SK-N-SH (cell line): ENCODE results near the gene IFITM1.

Experiments used
- EP300 ChIP-seq, 2 experiments: IDR thresholded peaks; 2 replicates each; pipeline versions ENCODE4 v1.4.0 to v1.6.1; 2012; ENCODE audit warnings: borderline replicate concordance in 1 of 2, low read depth in 1 of 2, low read length in 1 of 2
- EZH2phosphoT487 ChIP-seq: fragments of 200-600 bp; sonication (generic); IDR thresholded peaks from 2 replicates; pipeline ENCODE4 v1.6.1; 2017; ENCODE audit warnings: low read depth, mixed run types, mild to moderate bottlenecking, antibody characterized with exemption, moderate library complexity, borderline replicate concordance
- FOXJ3 ChIP-seq: sonication (generic); formaldehyde crosslinking; IDR thresholded peaks from 2 replicates; pipeline ENCODE4 v1.5.1; 2020; ENCODE audit warnings: mild to moderate bottlenecking, missing genetic modification reagents
- GATA2 ChIP-seq: sonication (generic); formaldehyde crosslinking; IDR thresholded peaks from 2 replicates; pipeline ENCODE4 v1.5.0; 2020; ENCODE audit warnings: mild to moderate bottlenecking, missing genetic modification reagents
- JUND ChIP-seq: IDR thresholded peaks from 2 replicates; pipeline ENCODE4 v1.4.0; 2012
- MAX ChIP-seq: IDR thresholded peaks from 2 replicates; pipeline ENCODE4 v1.4.0; 2012; ENCODE audit warnings: low read depth
- SMC3 ChIP-seq: IDR thresholded peaks from 2 replicates; pipeline ENCODE4 v1.6.1; 2012; ENCODE audit warnings: low read depth, low read length, improper control_type of control experiment
- TAF1 ChIP-seq: IDR thresholded peaks from 2 replicates; pipeline ENCODE4 v1.6.1; 2012; ENCODE audit warnings: low read depth, mild to moderate bottlenecking, low read length, moderate library complexity, borderline replicate concordance
- TF ChIP-seq, protein P1 (sequence below): fragments of 200-600 bp; sonication (generic); IDR thresholded peaks from 2 replicates; pipeline ENCODE4 v1.6.1; 2017; ENCODE audit warnings: antibody characterized with exemption, mild to moderate bottlenecking, moderate library complexity
- TF ChIP-seq, protein P2 (sequence below): IDR thresholded peaks from 2 replicates; pipeline ENCODE4 v1.4.0; 2012; ENCODE audit warnings: low read depth, borderline replicate concordance
- TF ChIP-seq, protein P3 (sequence below): fragments of 150-350 bp; IDR thresholded peaks from 2 replicates; pipeline ENCODE4 v1.6.1; 2016; ENCODE audit warnings: mild to moderate bottlenecking, low read depth, low read length

DNA sequence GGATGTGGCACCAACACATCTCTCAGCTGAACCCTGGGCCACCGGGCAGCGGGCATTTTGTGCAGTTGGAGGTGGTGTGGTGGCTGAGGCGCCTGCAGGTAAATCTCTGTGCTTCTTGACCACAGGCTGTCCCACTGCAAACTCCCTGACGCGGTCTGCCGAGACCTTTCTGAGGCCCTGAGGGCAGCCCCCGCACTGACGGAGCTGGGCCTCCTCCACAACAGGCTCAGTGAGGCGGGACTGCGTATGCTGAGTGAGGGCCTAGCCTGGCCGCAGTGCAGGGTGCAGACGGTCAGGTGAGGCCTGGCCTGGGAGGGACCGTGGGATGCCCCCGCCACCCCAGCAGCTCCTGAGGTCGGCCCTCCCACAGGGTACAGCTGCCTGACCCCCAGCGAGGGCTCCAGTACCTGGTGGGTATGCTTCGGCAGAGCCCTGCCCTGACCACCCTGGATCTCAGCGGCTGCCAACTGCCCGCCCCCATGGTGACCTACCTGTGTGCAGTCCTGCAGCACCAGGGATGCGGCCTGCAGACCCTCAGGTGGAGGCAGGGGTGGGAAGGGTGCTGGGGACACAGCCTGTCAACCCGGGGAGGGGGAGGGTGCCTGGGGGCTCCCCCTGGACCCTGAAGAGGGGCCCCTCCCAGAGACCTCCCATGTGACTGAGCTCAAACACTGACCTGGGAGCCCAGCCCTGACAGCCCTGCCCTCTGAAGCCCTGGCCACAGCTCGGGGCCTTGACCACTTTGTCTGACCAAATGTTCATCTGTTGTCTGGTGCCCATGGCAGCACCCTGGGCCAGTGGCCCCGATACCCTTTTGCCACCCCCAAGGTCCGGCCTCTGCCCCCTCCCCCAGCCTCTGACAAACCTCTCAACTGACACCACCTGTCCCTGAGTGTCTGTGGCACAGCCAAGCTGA lies 29.5 kb upstream of the IFITM1 start:
- TF ChIP-seq EZH2phosphoT487 (no peak), FOXJ3 (no peak), EP300 (IDR thresholded peaks at IDR 0.05; ENCODE audit: borderline replicate concordance in 1 of 2, low read depth in 1 of 2, low read length in 1 of 2) (no peak), MAX (no peak), JUND (no peak), TAF1 (no peak), SMC3 (no peak), GATA2 (CRISPR knock-in tag) (no peak)
- TF ChIP-seq, protein P1, sequence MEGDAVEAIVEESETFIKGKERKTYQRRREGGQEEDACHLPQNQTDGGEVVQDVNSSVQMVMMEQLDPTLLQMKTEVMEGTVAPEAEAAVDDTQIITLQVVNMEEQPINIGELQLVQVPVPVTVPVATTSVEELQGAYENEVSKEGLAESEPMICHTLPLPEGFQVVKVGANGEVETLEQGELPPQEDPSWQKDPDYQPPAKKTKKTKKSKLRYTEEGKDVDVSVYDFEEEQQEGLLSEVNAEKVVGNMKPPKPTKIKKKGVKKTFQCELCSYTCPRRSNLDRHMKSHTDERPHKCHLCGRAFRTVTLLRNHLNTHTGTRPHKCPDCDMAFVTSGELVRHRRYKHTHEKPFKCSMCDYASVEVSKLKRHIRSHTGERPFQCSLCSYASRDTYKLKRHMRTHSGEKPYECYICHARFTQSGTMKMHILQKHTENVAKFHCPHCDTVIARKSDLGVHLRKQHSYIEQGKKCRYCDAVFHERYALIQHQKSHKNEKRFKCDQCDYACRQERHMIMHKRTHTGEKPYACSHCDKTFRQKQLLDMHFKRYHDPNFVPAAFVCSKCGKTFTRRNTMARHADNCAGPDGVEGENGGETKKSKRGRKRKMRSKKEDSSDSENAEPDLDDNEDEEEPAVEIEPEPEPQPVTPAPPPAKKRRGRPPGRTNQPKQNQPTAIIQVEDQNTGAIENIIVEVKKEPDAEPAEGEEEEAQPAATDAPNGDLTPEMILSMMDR: no peak
- TF ChIP-seq, protein P2, sequence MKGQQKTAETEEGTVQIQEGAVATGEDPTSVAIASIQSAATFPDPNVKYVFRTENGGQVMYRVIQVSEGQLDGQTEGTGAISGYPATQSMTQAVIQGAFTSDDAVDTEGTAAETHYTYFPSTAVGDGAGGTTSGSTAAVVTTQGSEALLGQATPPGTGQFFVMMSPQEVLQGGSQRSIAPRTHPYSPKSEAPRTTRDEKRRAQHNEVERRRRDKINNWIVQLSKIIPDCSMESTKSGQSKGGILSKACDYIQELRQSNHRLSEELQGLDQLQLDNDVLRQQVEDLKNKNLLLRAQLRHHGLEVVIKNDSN: no peak
- TF ChIP-seq, protein P3, sequence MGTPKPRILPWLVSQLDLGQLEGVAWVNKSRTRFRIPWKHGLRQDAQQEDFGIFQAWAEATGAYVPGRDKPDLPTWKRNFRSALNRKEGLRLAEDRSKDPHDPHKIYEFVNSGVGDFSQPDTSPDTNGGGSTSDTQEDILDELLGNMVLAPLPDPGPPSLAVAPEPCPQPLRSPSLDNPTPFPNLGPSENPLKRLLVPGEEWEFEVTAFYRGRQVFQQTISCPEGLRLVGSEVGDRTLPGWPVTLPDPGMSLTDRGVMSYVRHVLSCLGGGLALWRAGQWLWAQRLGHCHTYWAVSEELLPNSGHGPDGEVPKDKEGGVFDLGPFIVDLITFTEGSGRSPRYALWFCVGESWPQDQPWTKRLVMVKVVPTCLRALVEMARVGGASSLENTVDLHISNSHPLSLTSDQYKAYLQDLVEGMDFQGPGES: no peak
